Neuronal stem cell (in vitro differentiated cells): ENCODE measurements around the gene CLN5.
A peak's percentile ranks its signal among the peaks of the same experiment; 100 is the strongest.

Experiments used
- DNase-seq: peaks from one replicate; pipeline ENCODE4 v3.0.0-alpha.2; 2013; ENCODE audit warnings: low spot score
- H2AFZ ChIP-seq: one replicate; pipeline ENCODE4 v1.6.1; 2013; ENCODE audit warnings: mild to moderate bottlenecking, low read length, inconsistent platforms
- H2AK5ac ChIP-seq: 2 replicates; pipeline ENCODE4 v1.6.1; 2013; ENCODE audit warnings: low read depth, mild to moderate bottlenecking, inconsistent platforms, low read length, moderate library complexity, mixed read lengths
- H2BK120ac ChIP-seq: 2 replicates; pipeline ENCODE4 v1.6.1; 2013; ENCODE audit warnings: low read depth, mild to moderate bottlenecking, inconsistent platforms, low read length, moderate library complexity, mixed read lengths
- H2BK12ac ChIP-seq: one replicate; pipeline ENCODE4 v1.6.1; 2013; ENCODE audit warnings: low read length, inconsistent platforms
- H2BK15ac ChIP-seq: 2 replicates; pipeline ENCODE4 v1.6.1; 2013; ENCODE audit warnings: mild to moderate bottlenecking, low read length, inconsistent platforms, mixed read lengths
- H2BK5ac ChIP-seq: one replicate; pipeline ENCODE4 v1.6.1; 2013; ENCODE audit warnings: inconsistent platforms, mild to moderate bottlenecking, low read length, moderate library complexity
- H3K14ac ChIP-seq: one replicate; pipeline ENCODE4 v1.6.1; 2013; ENCODE audit warnings: low read length, inconsistent platforms
- H3K18ac ChIP-seq: 2 replicates; pipeline ENCODE4 v1.6.1; 2013; ENCODE audit warnings: low read length, inconsistent platforms
- H3K23ac ChIP-seq: 2 replicates; pipeline ENCODE4 v1.6.1; 2013; ENCODE audit warnings: low read depth, mild to moderate bottlenecking, mixed read lengths, low read length, inconsistent platforms; ENCODE audit not compliant: poor library complexity
- H3K27ac ChIP-seq: replicated peaks from 3 replicates; pipeline ENCODE4 v1.5.1; 2013; ENCODE audit warnings: low read length, inconsistent platforms
- H3K27me3 ChIP-seq, 3 experiments: 2 replicates each; pipeline ENCODE4 v1.6.1; 2013; ENCODE audit warnings: low read length in 3 of 3, mild to moderate bottlenecking in 2 of 3, inconsistent platforms in 1 of 3, low read depth in 1 of 3, mixed read lengths in 1 of 3, moderate library complexity in 1 of 3; ENCODE audit not compliant: control insufficient read depth in 3 of 3, insufficient read depth in 3 of 3
- H3K36me3 ChIP-seq, 2 donors: replicated peaks in 1 of 2; 2 replicates each; pipeline ENCODE4 v1.6.1; 2013; ENCODE audit warnings: low read length in 2 of 2; ENCODE audit not compliant: control insufficient read depth in 2 of 2, insufficient read depth in 2 of 2
- H3K4ac ChIP-seq: 2 replicates; pipeline ENCODE4 v1.6.1; 2013; ENCODE audit warnings: inconsistent platforms, mild to moderate bottlenecking, low read length, moderate library complexity
- H3K4me1 ChIP-seq, 2 donors: 1 replicate in 1 of 2; 2 replicates in 1 of 2; pipeline ENCODE4 v1.6.1; 2013; ENCODE audit warnings: low read length in 2 of 2, low read depth in 1 of 2; ENCODE audit not compliant: control insufficient read depth in 2 of 2, insufficient read depth in 1 of 2
- H3K4me2 ChIP-seq: one replicate; pipeline ENCODE4 v1.6.1; 2013; ENCODE audit warnings: mild to moderate bottlenecking, low read length, inconsistent platforms; ENCODE audit not compliant: insufficient read depth, poor library complexity, severe bottlenecking
- H3K4me3 ChIP-seq, 2 donors: 2 replicates each; pipeline ENCODE4 v1.5.1; 2013; ENCODE audit warnings: low read length in 2 of 2, mild to moderate bottlenecking in 2 of 2, inconsistent platforms in 1 of 2, moderate library complexity in 1 of 2
- H3K79me1 ChIP-seq: one replicate; pipeline ENCODE4 v1.6.1; 2013; ENCODE audit warnings: low read depth, mild to moderate bottlenecking, inconsistent platforms, low read length, moderate library complexity
- H3K9ac ChIP-seq: one replicate; pipeline ENCODE4 v1.6.1; 2013; ENCODE audit warnings: mild to moderate bottlenecking, low read depth, low read length, inconsistent platforms; ENCODE audit not compliant: poor library complexity
- H3K9me3 ChIP-seq, 2 donors: replicated peaks in 1 of 2; 2 replicates each; pipeline versions ENCODE3 to v1.6.1; 2013; ENCODE audit warnings: low read length in 2 of 2, mild to moderate bottlenecking in 2 of 2, inconsistent platforms in 1 of 2, low read depth in 1 of 2, mixed read lengths in 1 of 2, moderate library complexity in 1 of 2; ENCODE audit not compliant: control insufficient read depth in 2 of 2, insufficient read depth in 1 of 2
- H4K8ac ChIP-seq: one replicate; pipeline ENCODE4 v1.6.1; 2013; ENCODE audit warnings: low read depth, mild to moderate bottlenecking, inconsistent platforms, low read length, moderate library complexity
- H4K91ac ChIP-seq: one replicate; pipeline ENCODE4 v1.6.1; 2013; ENCODE audit warnings: low read length, low read depth, mild to moderate bottlenecking, inconsistent platforms; ENCODE audit not compliant: poor library complexity
- WGBS, 2 donors: extraction: QIAGEN DNeasy Blood & Tissue Kit; methylation state at CpG; one replicate each; pipeline ENCODE4 v1.1.7; 2013; ENCODE audit warnings: missing lambda C conversion rate in 2 of 2, mixed read lengths in 1 of 2; ENCODE audit not compliant: insufficient read length in 2 of 2, insufficient replicate concordance in 1 of 2; ENCODE audit errors: extremely low coverage in 2 of 2; 5-methylcytosine and 5-hydroxymethylcytosine counted together

CLN5 gene

DNA sequence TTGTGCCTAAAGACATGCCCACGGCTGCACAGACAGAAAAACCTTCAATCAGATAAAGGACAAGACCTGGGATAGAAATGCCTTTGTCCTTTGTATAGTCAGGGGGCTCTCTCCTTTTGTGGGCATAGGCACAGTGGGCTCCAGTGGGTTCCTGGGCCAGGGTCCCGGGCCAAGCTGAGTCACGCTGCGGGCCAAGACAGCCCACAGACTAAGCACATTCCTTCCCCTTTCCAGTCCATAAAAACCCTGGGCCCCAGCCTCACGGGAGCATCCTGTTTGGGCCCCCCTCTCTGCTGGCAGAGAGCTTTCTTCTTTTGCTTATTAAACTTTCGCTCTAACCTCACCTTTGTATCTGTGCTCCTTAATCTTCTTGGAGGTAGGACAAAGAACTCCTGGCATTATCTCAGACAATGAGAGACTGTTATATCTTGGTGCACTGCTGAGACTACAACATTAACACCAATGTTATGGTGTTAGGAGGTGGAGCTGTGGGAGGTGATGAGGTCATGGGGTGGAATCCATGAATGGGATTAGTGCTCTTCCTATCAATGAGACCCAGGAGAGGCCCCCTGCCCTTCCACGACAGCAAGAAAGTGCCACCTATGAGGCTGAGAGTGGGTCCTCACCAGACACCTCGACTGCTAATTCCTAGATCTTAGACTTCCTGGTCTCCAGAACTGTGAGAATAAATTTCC lies 55.9 kb downstream of the CLN5 start:
- no peaks in the 10 kb centered on the region for H3K79me1 ChIP-seq
- H3K9me3 ChIP-seq: peaks cover 0 to 21% of the 10 kb centered on the region in 2 donors
- no peak overlapping the region for H3K9ac ChIP-seq
- DNase-seq: peak; percentile 62
- H2BK5ac ChIP-seq: no peak overlapping the region
- peak overlapping the region; percentile 49 for H3K4me2 ChIP-seq
- no peak overlapping the region for H3K14ac ChIP-seq
- H3K36me3 ChIP-seq: peaks cover 2 to 58% of the 10 kb centered on the region in 2 donors
- no peak overlapping the region for H4K91ac ChIP-seq
- H3K4me1 ChIP-seq: peaks cover 3 to 12% of the 10 kb centered on the region in 2 donors
- H3K4ac ChIP-seq: no peak overlapping the region
- H3K27ac ChIP-seq: peak overlapping the region; percentile 64
- no peak overlapping the region for H2AFZ ChIP-seq
- no peak overlapping the region for H4K8ac ChIP-seq
- no peak overlapping the region for H2BK12ac ChIP-seq
- no peak overlapping the region for H2BK120ac ChIP-seq
- H3K4me3 ChIP-seq: no peak overlapping the region
- H3K18ac ChIP-seq: no peak overlapping the region
- no peak overlapping the region for H2AK5ac ChIP-seq
- H2BK15ac ChIP-seq: no peak overlapping the region
- no peak overlapping the region for H3K23ac ChIP-seq
- H3K27me3 ChIP-seq: peaks cover 0 to 2% (median 0%) of the 10 kb centered on the region in 3 experiments
- no CpG with 5 or more reads among the region's 8 CpGs for WGBS, 2 donors

DNA sequence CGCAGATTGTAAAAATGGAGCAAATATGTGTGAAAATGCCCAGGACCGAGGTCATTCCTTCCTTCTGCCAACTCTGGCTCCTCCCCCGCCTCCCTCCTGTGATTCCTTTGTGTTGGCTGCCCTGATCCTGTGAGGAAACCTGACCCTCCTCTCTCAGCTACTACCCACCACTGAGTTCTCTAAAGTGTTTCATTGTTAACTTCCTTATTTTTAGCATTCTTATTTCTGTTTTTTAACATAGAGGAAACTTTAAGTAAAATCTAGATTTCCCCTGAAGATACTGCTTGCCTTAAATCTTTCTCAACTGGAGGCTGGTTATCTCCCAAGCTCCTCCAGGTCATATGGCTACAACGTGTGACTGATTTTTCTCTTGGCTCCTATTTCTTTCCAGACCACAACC lies 56.8 kb downstream of the CLN5 start:
- Histone ChIP-seq H4K91ac (no peak overlapping the region), H2BK120ac (no peak overlapping the region), H2BK5ac (no peak overlapping the region), H2AFZ (peak overlapping the region; percentile 60), H3K27me3 (peaks cover 0 to 2% (median 0%) of the 10 kb centered on the region in 3 experiments), H3K4ac (no peak overlapping the region), H3K9ac (no peak overlapping the region), H3K79me1 (no peaks in the 10 kb centered on the region), H2BK15ac (no peak overlapping the region), H3K27ac (peak overlapping the region; percentile 64), H3K9me3 (peaks cover 0 to 21% of the 10 kb centered on the region in 2 donors), H3K4me2 (no peak overlapping the region), H3K23ac (no peak overlapping the region), H3K18ac (no peak overlapping the region), H2AK5ac (no peak overlapping the region), H3K36me3 (peaks cover 2 to 58% of the 10 kb centered on the region in 2 donors), H3K14ac (no peak overlapping the region), H3K4me1 (peaks cover 3 to 12% of the 10 kb centered on the region in 2 donors), H4K8ac (no peak overlapping the region), H2BK12ac (no peak overlapping the region), H3K4me3 (no peak overlapping the region)
- WGBS, 2 donors: no CpG with 5 or more reads among the region's 4 CpGs
- peak; percentile 37 for DNase-seq

DNA sequence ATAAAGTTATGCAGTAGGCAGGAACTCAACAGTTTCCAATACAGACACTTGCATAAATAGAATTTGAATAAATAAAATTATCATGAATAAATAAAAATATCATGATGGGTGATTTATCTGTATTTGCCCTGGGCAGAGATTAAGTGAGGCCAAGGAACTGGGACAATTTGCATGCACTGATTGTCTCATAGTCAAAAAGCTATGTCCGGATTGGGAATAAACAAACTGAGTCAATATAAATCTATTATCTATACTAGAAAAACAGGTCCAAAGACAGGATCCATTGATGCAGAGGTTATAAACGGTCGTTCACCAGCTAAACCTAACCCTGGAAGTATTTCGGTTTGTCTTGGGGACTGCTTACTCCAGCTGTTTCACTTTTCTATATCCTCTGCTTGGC lies 61.3 kb downstream of the CLN5 start:
- no CpG with 5 or more reads among the region's 4 CpGs for WGBS, 2 donors
- Histone ChIP-seq H3K4me1 (peaks cover 3 to 5% of the 10 kb centered on the region in 2 donors), H2BK12ac (no peak overlapping the region), H3K4ac (no peak overlapping the region), H3K4me3 (no peak overlapping the region), H4K91ac (no peak overlapping the region), H3K9ac (no peak overlapping the region), H3K14ac (no peak overlapping the region), H3K36me3 (peaks cover 4 to 71% of the 10 kb centered on the region in 2 donors), H4K8ac (no peak overlapping the region), H2BK15ac (no peak overlapping the region), H2BK120ac (no peak overlapping the region), H2AFZ (no peak overlapping the region), H3K9me3 (peaks cover 0 to 14% of the 10 kb centered on the region in 2 donors), H3K18ac (no peak overlapping the region), H2BK5ac (no peak overlapping the region), H3K27ac (no peak overlapping the region), H3K4me2 (no peak overlapping the region), H2AK5ac (no peak overlapping the region), H3K27me3 (no peaks in the 10 kb centered on the region), H3K79me1 (no peaks in the 10 kb centered on the region), H3K23ac (no peak overlapping the region)
- no peak for DNase-seq
